HEK293T (cell line): ENCODE data around the gene GRID1.

Experiments
- BHLHE40 ChIP-seq: fragments of 450-650 bp; IDR thresholded peaks from 2 replicates; pipeline ENCODE4 v1.6.1; 2016; ENCODE audit warnings: mild to moderate bottlenecking, moderate library complexity, borderline replicate concordance
- FOXK2 ChIP-seq: fragments of 450-650 bp; IDR thresholded peaks from 2 replicates; pipeline ENCODE4 v1.6.1; 2016; ENCODE audit warnings: mild to moderate bottlenecking

GRCh38 chr10:85983051-85983450 is 383.5 kb downstream of the GRID1 start:
- TF ChIP-seq FOXK2 (no peak), BHLHE40 (no peak)
